Upper lobe of left lung (tissue), 4 donors: ENCODE data around the gene MATCAP1.

ENCODE experiments used
- CTCF ChIP-seq, 6 experiments: fragments of 450-650 bp in 4 of 6; fragments of 200-600 bp in 2 of 6; sonication (generic) in 2 of 6; IDR thresholded peaks; one replicate each; pipeline ENCODE4 v1.5.1; 2016 to 2019; ENCODE audit warnings: antibody characterized with exemption in 6 of 6
- POLR2A ChIP-seq, 4 donors: fragments of 450-650 bp; IDR thresholded peaks; one replicate each; pipeline ENCODE4 v1.5.1; 2016 to 2017; ENCODE audit warnings: antibody characterized with exemption in 4 of 4, mild to moderate bottlenecking in 2 of 4
- POLR2AphosphoS5 ChIP-seq, 2 donors: sonication (generic); formaldehyde crosslinking; IDR thresholded peaks; one replicate each; pipeline ENCODE4 v1.5.1; 2017; ENCODE audit warnings: antibody characterized with exemption in 2 of 2

GRCh38 chr16:67174706-67175231, 9.0 kb downstream of the MATCAP1 start:
- TF ChIP-seq CTCF (IDR thresholded peaks at IDR 0.05) (no peak), POLR2AphosphoS5 (IDR thresholded peaks at IDR 0.05) (no peak), POLR2A (IDR thresholded peaks at IDR 0.05) (no peak)
